Calu3 (cell line): ENCODE data around the gene UMPS. TPM values are rescaled to one million over a fixed set of nuclear protein-coding genes. Genes with fewer than 3 reads are reported as not detected.

Source experiments
- Bru-seq: library from RNA; stranded (reverse); fragments of 400-500 nt; gene quantifications from one replicate; lab custom pipeline; 2021; lab: Mats Ljungman, UMichigan
- BruChase-seq, 2 experiments: library from RNA; stranded (reverse); fragments of 400-500 nt; gene quantifications; one replicate each; lab custom pipeline; 2021; lab: Mats Ljungman, UMichigan
- BruUV-seq: library from RNA; stranded (reverse); fragments of 400-500 nt; replicated peaks from 2 replicates; lab custom pipeline; 2021; lab: Mats Ljungman, UMichigan
- CTCF ChIA-PET: fragments of 300-600 bp; sonication (Branson Sonifier 250); formaldehyde crosslinking; loops from one replicate; lab custom pipeline; 2022; ENCODE audit warnings: antibody characterized with exemption; lab: Charles Lee
- DNase-seq: peaks from one replicate; pipeline ENCODE4 v3.0.0; 2022
- H3K27ac Mint-ChIP-seq: one replicate; pipeline ENCODE4 v1.8.0; 2022; ENCODE audit warnings: mixed read lengths; ENCODE audit not compliant: unreplicated experiment
- H3K27me3 Mint-ChIP-seq: one replicate; pipeline ENCODE4 v1.8.0; 2022; ENCODE audit warnings: mixed read lengths; ENCODE audit not compliant: unreplicated experiment
- H3K36me3 Mint-ChIP-seq: one replicate; pipeline ENCODE4 v1.8.0; 2022; ENCODE audit warnings: mild to moderate bottlenecking, moderate library complexity, mixed read lengths; ENCODE audit not compliant: insufficient read depth, unreplicated experiment
- H3K4me1 Mint-ChIP-seq: one replicate; pipeline ENCODE4 v1.8.0; 2022; ENCODE audit warnings: mild to moderate bottlenecking, low read depth, mixed read lengths; ENCODE audit not compliant: unreplicated experiment
- H3K4me3 Mint-ChIP-seq: one replicate; pipeline ENCODE4 v1.8.0; 2022; ENCODE audit warnings: mild to moderate bottlenecking, low read depth, moderate library complexity, mixed read lengths; ENCODE audit not compliant: unreplicated experiment
- H3K9me3 Mint-ChIP-seq: one replicate; pipeline ENCODE4 v1.8.0; 2022; ENCODE audit warnings: low read depth, mixed read lengths; ENCODE audit not compliant: unreplicated experiment
- CTCF ChIP-seq: fragments of 200-600 bp; IDR thresholded peaks from one replicate; pipeline ENCODE4 v1.8.0; 2022; ENCODE audit warnings: antibody characterized with exemption; ENCODE audit not compliant: unreplicated experiment
- intact Hi-C: fragments of 100-400 bp; cut with micrococcal nuclease; formaldehyde crosslinking; loops from one replicate; pipeline ENCODE4 v1.10.0; 2022; ENCODE audit not compliant: unreplicated experiment
- long read RNA-seq: library from polyadenylated mRNA; stranded (forward); transcript quantifications from one replicate; pipeline ENCODE4 v2.0.0, GENCODE V29; 2022
- total RNA-seq: library from RNA; stranded (reverse); gene quantifications from 2 replicates; pipeline ENCODE4 v1.2.3, GENCODE V29; 2022

Gene UMPS
- total RNA-seq (62.1 and 73.0 TPM in 2 replicates), Bru-seq, nascent RNA (percentile 95 among the genes with signal in this experiment), BruChase-seq, experiment 1, labeled RNA remaining after a 6-hour chase (percentile 94 among the genes with signal in this experiment), BruChase-seq, experiment 2, labeled RNA remaining after a 2-hour chase (percentile 96 among the genes with signal in this experiment)
- long read RNA-seq, full-length matches to known transcripts = 108 of 117 reads
- long read RNA-seq, partial matches to known transcripts = 4 of 117 reads
- long read RNA-seq, other reads (novel, unspliced or antisense) = 5 of 117 reads

DNA sequence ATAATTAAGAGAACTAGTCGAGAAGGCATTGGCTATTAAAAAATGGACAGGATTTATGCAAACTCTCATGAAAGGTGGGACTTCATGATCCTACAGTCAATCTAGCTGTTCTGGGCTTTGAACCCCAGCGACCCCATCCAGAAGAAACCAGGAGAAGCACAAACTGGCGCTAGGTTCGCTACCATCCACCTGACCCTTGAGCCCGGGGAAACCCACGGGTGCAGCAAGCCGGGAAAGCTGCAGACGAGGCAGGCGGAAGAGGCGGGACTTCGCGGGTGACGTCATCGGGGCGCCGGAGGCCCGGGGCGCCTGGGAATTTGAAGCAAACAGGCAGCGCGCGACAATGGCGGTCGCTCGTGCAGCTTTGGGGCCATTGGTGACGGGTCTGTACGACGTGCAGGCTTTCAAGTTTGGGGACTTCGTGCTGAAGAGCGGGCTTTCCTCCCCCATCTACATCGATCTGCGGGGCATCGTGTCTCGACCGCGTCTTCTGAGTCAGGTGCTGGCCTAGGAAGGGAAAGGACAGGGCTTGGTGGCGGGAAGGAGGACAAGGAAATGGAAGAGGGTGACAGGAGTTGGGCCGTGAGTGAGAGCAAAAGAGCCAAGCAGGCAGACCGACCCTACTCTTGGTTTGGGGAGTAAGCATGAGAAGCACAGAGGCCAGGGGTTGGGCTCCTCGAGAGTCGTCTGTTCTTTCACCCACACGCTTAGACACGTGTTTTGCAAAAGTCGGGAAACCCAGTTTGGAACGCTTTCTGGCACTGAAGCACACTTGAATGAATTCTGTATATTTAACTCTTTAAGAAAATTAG lies at the start of gene UMPS:
TSS of gene UMPS (plus strand) at position 324 of the 812 bp plus-strand sequence. CDS start at position 344, 20 bp downstream.
- H3K36me3 Mint-ChIP-seq = peaks cover 21% of the 10 kb centered on the region
- TF ChIP-seq CTCF = no peak
- no peaks in the 10 kb centered on the region for H3K9me3 Mint-ChIP-seq
- CTCF ChIA-PET = interaction anchor here (0.8 to 1.6 kb wide), 2 partner anchors 94 to 159 kb away, joined by 3 read pairs; no protein-coding TSS in a partner anchor
- DNase-seq = peak; percentile 94
- no TSS peak for BruUV-seq
- peaks cover 19% of the 10 kb centered on the region for H3K4me1 Mint-ChIP-seq
- intact Hi-C loops = no loop called here
- peak within 1 kb of the TSS; percentile 98 for H3K4me3 Mint-ChIP-seq
- H3K27me3 Mint-ChIP-seq = peaks cover 4% of the 10 kb centered on the region
- H3K27ac Mint-ChIP-seq = peak within 1 kb of the TSS; percentile 98

DNA sequence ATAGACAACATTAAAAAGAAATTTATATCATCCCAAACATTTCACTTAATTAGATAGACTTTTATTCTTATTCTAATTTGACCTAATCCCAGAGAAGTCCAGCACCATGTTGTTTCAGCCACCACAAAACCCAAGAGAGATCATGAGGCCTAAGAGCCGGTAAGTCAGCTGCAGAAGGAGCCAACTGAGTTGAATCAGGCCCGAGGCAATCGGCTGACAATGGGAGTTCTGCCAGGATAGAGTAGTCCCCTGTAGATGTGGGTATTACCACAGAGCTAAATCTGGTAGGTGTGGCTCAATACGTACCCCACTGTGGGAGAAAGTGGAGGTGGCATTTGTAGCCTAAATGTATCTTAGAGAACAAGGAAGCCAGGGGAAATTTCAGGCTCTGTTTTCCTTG lies 49.7 kb upstream of the UMPS start:
- no TSS peak for BruUV-seq
- peaks cover 5% of the 10 kb centered on the region for H3K4me1 Mint-ChIP-seq
- no peak overlapping the region for H3K27ac Mint-ChIP-seq
- H3K4me3 Mint-ChIP-seq = no peak overlapping the region
- no peak for DNase-seq
- CTCF ChIA-PET = no interaction called here
- no peak for TF ChIP-seq CTCF
- peaks cover 14% of the 10 kb centered on the region for H3K27me3 Mint-ChIP-seq
- H3K36me3 Mint-ChIP-seq = no peaks in the 10 kb centered on the region
- H3K9me3 Mint-ChIP-seq = no peaks in the 10 kb centered on the region
- intact Hi-C loops = no loop called here

DNA sequence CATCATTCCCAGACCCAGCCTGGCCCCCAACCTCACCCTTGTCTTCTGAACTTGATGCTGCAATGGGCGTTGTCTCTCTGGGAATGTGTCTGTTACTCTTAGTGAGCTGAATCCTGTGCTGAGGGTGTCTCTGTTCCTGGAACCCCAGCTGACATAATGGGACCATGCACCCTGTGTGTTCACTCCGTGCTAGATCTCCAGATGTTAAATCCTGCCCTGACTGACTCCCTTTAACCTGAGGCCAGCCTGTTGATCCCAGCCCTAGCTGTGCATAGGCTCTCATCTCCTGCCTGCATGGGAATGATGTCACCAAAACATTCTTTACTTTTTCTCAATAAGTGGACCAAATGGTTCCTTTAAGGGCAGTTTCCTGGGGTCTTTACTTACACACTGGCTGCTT lies 48.0 kb upstream of the UMPS start:
- TF ChIP-seq CTCF = no peak
- Mint-ChIP-seq H3K27ac (no peak overlapping the region), H3K4me1 (peaks cover 5% of the 10 kb centered on the region), H3K27me3 (peaks cover 14% of the 10 kb centered on the region), H3K4me3 (no peak overlapping the region), H3K9me3 (no peaks in the 10 kb centered on the region), H3K36me3 (no peaks in the 10 kb centered on the region)
- intact Hi-C loops = no loop called here
- CTCF ChIA-PET = no interaction called here
- BruUV-seq = no TSS peak
- DNase-seq = no peak

- CTCF ChIA-PET = interaction anchor here (1.6 kb wide), 1 partner anchor 119 kb away, joined by 5 read pairs; no protein-coding TSS in a partner anchor
- DNase-seq = no peak
- Mint-ChIP-seq H3K4me3 (no peak overlapping the region), H3K4me1 (peaks cover 5% of the 10 kb centered on the region), H3K9me3 (no peaks in the 10 kb centered on the region), H3K27ac (no peak overlapping the region), H3K27me3 (peaks cover 14% of the 10 kb centered on the region), H3K36me3 (no peaks in the 10 kb centered on the region)
- intact Hi-C loops = no loop called here
- no peak for TF ChIP-seq CTCF
- no TSS peak for BruUV-seq
These were observed 45.8 kb upstream of the UMPS start for GRCh38 chr3:124684459-124684858.
